Activated effector memory CD4-positive, alpha-beta T cell treated with Interleukin-2 at 50 U/mL for 16 hours (primary cell): ENCODE results near the gene FAM50A.

Experiments used
- DNase-seq: peaks from one replicate; pipeline ENCODE4 v3.0.0-alpha.2; 2020

Gene FAM50A

DNA sequence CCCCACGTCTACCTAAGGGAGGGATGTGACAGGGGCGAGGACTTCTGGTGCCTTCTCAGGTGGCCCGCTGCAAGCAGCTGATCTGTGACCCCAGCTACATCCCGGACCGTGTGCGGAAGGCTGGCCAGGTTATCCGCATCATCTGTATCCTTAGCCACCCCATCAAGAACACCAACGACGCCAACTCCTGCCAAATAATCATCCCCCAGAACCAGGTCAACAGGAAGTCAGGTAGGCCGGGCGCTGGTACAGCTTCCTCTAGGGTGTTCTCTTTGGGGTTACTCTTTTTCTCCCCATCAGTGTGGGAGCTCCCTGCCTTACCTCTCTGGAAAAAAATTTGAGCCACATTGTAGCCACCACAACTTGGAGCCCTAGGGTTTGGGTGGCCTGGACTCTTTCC lies 2.4 kb upstream of the FAM50A start:
- DNase-seq, result no peak

DNA sequence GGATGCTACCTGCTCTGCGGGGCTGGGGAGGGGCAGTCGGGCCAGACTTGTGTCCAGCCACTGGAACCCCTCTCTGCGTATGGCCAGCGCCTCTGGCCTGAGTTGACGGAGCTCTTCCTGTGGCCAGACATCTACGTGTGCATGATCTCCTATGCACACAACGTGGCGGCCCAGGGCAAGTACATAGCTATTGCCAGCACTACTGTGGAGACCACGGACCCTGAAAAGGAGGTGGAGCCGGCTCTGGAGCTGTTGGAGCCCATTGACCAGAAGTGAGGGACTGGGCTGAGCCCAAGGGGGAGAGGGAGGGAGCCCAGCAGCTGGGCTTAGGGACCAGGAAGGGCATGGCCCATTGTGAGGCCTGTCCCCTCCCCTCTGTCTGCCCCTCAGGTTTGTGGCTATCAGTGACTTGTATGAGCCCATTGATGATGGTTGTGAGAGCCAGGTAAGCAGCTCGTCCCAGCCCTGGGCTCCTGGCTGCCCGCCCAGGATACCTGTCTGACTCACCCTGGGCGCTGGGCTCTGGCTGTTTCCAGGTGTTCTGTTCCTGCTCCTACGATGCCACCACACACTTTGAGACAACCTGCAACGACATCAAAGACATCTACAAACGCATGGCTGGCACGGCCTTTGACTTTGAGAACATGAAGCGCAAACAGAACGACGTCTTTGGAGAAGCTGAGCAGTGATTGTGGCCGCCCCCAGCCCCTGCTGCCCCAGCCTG lies 1.8 kb upstream of the FAM50A start:
- no peak for DNase-seq

DNA sequence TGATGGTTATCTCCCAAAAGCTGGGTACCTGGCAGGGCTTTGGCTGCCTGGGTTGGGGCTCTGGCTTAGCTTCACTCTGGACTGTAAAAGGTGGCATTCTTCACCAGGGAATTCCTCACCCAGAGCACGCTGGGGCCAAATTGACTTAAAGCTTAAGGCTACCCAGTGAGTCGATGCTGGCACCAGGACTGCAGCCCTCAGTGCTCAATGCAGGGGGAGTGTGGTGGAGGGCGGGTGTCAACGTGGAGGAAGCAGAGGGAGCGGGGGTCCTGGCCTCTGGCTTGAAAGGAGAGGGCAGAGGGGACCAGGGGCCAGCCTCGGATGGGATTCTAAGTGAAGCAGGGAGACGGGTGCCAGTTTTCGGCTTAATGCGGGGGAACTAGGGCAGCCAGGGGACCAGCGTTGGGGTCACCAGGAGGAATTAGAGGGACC lies 446 bp upstream of the FAM50A start:
- DNase-seq, result no peak

DNA sequence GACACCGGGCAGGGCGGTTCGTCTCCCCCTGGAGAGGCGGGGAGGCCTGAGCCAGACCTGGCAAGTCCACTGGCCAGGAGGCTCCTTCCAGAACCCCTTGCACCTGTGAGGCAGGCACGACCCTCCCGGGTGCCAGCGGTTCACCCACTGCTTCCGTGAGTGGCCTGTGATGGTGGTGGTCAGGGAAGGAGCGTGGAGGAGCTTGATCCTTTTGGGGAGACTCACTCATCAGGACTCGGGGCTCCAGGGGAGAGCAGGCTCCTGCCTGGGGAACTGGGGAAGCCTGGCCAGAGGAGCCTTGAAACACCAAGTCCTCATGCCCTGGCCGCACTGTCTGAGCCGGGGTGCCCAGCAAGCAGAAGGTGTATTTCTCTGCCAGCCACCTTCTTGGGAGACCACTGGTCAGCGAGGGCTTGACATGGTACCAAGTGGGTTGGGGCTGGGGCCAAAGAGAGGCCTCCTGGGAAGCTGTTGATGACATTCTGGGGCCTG lies 860 bp downstream of the FAM50A start:
- DNase-seq, result no peak

DNA sequence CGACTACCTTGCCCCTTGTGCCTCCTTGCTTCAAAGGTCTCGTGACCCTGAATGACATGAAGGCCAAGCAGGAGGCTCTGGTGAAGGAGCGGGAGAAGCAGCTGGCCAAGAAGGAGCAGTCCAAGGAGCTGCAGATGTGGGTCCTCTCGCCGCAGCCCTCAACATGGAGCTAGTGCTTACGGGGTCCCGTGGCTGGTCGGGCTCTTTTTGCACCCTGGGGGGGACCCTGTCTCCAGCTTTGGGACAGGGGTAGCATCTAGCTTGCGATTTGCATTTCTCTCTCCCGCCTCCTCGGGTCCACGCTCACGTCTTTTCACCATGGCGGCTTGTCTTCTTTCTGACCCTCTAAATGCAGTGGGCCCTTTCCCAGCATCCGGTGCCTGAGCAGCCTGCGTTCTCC lies 1.8 kb downstream of the FAM50A start:
- DNase-seq, result no peak

DNA sequence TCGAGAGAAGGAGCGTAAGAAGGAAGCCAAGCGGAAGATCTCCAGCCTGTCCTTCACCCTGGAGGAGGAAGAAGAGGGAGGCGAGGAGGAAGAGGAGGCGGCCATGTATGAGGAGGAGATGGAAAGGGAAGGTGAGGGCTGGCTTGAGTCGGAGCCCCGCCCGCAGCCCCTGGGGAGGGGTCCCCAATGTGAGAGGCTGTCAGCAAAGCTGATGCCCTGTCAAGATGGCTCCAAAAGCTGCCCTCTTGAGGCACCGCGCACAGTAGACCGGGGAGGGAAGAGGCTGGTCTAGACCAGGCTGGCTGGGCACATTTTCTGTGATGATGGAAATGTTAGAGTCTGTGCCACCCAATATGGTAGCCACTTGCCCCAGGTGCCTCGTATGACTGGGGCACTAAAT lies 2.5 kb downstream of the FAM50A start:
- DNase-seq, result no peak

DNA sequence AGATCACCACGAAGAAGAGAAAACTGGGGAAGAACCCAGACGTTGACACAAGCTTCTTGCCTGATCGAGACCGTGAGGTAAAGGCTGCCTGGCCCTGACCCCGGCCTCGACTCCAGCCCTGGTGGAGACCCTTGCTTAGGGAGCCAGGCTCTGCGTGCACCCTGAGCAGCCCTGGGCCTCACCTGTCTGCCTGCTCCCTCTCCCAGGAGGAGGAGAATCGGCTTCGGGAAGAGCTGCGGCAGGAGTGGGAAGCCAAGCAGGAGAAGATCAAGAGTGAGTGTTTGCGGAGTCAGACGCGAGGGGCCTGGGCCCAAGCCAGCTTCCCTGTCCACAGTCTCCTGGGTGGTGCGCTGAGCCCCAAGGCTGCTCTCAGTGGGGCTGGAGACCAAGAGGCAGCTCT lies 4.5 kb downstream of the FAM50A start:
- DNase-seq, result no peak

DNA sequence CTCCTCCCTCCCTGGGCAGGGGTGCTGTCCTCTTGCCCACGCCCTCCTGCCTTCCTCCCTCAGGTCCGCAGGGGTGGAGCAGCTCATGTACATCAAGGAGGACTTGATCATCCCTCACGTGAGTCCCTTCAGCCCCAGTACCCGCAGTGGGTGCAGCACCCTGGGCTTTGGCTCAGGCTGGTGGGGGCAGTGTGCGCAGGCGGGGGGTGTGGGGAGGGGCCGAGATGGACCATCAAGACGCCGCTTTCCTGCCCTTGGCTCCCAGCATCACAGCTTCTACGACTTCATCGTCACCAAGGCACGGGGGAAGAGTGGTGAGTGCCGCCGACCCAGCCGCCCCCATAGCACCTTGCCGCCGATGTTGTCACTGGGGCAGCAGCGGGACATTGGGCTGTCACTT lies 5.7 kb downstream of the FAM50A start:
- DNase-seq, result no peak

DNA sequence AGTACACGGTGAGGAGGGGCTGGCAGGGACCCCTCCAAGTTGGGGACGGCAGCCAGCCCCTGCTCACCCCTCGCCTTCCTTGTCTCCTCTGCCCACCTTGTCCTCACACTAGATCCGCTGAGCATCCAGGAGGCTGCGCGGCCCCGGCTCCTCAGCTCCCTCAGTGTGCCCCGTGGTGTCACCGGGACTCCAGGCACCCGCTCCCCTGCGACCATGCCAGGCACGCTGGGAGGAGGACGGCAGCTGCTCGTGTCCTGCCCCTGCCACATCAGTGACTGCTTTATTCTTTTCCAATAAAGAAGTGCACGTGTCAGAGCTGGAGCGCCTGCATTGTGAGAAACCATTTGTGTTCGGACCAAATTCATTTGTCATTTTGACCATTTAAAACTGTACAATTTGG lies 6.4 kb downstream of the FAM50A start:
- DNase-seq, result no peak

DNA sequence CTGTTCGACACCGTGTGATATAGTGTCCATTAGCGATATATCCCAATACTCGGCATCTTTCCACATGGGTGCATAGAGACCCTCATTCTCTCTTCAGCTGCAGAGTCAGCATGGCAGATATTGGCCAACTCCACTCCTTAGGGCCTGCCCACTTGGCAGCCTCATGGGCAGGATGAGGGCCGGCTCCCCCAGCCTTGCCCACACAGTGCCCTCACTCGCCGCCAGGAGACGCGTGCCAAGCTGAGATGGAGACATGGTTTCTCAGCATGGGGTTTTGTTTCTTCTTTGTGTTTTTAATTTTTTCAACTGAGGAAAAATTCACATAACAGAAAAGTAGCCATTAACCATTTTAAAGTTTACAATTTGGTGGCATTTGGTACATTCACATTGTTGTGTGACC lies 8.9 kb downstream of the FAM50A start:
- DNase-seq, result no peak

DNA sequence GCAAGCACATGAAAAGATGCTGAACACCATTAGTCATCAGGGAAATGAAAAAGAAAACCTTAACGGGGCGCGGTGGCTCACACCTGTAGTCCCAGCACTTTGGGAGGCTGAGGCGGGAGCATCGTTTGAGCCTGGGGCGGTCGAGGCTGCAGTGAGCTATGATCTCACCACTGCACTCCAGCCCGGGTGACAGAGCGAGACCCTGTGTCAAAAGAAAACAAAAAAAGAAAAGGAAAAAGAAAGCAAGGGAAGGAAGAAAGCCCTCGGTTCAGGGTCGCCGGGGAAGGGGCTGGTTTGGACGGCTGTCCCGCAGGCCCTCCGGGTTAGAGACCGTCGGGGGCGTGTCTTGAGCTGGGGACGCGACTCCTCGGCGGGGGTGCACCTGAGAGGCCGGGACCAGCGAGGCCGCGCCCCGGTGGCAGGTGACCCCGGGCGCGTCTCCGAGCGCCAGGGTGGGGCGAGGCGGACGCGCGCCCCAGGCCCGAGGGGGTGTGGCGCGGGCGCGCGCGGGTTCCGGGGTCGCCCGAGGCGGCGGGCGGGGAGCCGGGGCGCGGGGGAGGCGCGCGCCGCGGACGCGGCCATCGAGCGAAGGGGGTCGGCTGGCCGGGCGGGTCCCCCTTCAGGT lies 13.7 kb downstream of the FAM50A start:
- DNase-seq, result peak; percentile 57

DNA sequence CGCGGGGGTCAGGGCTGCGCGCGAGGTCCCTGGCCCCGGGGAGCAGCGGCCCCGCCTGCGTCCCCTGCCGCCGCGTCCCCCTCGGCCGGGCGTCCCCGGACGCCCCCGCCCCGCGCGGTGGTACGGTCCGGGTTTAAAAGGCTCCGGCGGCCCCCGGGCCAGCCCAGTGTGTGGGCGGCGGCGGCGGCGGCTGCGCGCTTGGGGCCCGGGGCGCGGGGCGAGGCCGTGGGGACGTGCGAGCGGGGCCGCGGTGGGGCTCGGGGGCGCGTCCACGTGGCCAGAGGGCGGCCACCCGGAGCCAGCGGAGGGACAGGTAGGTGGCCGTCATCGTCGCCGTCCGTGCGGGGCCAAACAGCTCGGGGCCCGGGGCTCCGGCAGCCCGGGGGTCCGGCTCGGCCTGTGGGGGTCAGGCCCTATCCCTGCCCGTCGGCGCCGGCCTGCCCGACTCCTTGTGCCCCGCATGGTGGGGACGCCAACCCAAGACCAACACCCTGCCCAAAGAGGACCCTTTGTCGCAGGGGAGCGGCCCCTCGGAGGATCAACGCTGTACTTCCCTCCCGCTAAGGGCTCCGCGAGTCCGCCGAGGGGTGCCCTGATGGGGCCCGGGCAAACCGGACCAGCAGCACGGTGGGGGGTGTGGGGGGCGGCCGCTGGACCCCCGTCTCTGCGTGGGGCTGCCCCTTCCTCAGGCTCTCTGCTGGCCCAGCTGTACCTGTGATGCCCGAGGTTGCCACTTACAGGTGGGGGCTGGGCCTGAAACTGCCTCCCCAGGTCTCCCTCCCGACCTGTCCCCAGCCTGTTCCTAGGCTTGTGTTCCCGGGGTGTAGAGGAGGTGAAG lies 14.4 kb downstream of the FAM50A start, which contains the start of gene PLXNA3:
Gene PLXNA3, plus strand, starts transcription at position 166 of the 838 bp plus-strand sequence. CDS start 1,903 bp downstream, outside the sequence.
- DNase-seq, result peak; percentile 62

DNA sequence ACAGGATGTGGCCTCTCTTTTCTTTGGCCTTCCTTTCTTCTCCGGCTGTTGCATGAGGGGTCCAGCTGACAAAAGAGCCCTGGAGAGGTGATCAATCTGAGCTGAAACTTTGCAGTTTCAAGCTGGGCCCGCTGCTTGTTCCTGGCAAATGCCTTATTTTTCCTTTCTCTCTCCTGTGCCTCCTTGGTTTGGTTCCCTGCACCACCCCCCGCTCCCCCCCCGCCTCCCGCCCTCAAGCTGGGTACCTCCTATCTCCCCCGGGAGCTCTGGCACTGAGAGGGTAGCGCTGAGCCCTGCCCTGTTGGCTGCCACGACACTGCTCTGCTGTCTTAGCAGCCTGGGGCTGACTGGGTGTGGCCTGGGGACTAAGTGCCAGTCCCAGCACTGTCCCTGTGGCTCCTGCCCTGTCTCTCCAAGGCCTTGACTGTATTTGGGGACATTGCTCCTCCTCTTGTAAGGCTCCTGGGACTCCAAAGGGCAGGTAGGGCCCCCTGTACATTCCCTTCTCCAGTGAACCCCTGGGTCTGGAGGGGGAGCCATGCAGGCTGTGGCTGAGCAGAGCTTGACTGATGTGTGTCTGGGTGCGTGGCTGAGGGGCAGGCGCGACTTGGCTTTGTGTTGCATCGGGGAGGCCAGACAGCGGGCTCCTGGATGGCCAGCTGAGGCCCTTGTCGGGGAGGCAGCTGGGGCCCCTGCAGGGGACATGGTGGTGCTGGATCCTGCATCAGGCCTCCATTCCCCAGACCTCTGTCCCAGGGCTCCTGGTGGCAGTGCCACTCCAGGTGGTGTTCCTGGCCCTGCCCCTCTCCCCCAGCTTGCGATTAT lies 15.2 kb downstream of the FAM50A start:
- no peak for DNase-seq

DNA sequence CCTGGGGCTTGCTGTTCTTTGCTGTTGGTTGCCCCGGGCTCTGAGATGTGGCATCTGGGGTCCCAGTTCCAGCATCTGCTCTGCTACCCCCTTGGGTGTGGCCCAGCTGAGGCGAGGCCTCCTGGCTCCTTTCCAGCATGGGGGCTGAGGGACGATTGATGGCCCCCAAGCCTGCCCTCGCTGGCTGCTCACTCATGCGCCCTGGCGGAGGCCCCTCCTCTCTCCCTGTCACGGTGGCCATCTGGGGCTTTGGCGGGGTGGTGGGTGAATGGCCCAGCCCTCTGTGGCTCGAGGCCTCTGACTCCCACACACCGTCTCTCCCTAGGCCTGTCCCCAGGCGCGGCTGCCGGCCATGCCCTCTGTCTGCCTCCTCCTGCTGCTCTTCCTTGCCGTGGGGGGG lies 15.9 kb downstream of the FAM50A start:
- DNase-seq, result no peak

DNA sequence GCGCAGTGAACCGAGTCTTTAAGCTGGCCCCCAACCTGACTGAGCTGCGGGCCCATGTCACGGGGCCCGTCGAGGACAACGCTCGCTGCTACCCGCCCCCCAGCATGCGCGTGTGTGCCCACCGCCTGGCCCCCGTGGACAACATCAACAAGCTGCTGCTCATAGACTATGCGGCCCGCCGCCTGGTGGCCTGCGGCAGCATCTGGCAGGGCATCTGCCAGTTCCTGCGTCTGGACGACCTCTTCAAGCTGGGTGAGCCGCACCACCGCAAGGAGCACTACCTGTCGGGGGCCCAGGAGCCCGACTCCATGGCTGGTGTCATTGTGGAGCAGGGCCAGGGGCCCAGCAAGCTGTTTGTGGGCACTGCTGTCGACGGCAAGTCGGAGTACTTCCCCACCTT lies 16.4 kb downstream of the FAM50A start:
- DNase-seq, result no peak

DNA sequence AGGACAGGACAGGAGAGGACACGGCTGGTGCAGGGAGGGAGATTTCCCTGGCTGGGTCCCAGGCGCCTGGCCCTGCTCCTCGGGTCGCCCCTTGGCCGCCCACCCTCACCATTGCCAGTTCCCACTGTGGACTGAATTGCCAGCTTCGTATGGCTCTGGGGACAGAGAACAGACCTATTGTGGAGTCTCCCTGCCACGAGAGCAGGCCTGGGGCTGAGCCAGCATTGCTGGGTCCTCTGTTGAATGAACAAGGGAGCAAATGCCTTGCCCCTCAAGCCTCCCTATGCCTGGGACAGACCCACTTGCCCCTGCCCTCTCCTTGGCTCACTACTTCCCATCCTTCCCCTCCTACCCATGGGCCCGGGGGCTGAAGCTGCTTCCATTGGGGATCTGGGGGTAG lies 18.5 kb downstream of the FAM50A start:
- DNase-seq, result no peak

DNA sequence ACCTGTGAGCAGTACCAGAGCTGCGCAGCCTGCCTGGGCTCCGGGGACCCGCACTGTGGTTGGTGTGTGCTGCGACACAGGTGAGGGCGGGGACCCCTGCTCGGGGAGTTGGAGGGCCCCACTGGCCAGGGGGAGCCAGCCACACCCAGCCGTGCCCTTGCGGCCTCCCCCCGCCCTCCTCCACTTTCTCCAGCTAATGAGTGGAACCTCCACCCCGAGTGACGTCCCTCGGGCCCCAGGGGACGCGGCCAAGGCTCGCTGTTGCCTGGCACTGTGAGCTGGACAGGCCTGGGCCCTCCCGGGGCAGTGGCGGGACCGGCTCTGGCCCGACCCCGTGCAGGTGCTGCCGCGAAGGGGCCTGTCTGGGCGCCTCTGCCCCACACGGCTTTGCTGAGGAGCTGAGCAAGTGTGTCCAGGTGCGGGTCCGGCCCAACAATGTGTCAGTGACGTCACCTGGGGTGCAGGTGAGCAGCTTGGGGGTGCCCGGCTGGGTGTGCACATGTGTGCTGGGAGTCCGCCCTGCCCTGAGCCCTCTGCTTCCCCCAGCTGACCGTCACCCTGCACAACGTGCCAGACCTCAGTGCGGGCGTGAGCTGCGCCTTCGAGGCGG lies 19.8 kb downstream of the FAM50A start:
- no peak for DNase-seq

DNA sequence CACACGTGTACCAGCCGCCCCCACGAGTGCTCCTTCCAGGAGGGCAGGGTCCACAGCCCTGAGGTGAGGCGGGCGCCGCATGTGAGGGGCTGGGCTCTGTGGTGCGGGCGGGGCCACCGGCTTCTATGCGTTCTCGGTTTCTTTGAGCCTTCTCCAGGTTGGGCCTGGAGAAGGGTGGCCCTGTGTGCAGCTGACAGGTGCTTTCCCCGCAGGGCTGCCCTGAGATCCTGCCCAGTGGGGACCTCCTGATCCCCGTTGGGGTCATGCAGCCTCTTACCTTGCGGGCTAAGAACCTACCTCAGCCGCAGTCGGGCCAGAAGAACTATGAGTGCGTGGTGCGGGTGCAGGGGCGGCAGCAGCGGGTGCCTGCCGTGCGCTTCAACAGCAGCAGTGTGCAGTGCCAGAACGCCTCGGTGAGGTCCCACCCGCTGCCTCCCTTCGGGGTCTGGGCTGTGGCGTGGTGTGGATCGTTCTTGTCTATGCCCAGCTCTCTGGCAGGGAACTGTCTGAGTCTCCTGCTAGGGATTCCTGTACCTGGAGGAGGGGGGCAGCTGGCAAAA lies 20.9 kb downstream of the FAM50A start:
- no peak for DNase-seq

DNA sequence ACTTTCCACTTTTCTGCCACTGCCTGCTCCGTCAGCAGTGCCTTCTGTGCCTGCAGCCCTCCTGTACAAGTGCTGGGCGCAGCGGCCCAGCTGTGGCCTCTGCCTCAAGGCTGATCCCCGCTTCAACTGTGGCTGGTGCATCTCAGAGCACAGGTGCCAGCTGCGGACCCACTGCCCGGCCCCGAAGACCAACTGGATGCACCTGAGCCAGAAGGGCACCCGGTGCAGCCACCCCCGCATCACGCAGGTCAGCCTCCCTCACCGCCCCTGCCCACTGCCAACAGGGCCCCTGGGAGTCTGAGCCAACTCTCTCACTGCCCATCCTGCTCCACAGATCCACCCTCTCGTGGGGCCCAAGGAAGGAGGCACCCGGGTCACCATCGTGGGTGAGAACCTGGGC lies 21.7 kb downstream of the FAM50A start:
- DNase-seq, result no peak

DNA sequence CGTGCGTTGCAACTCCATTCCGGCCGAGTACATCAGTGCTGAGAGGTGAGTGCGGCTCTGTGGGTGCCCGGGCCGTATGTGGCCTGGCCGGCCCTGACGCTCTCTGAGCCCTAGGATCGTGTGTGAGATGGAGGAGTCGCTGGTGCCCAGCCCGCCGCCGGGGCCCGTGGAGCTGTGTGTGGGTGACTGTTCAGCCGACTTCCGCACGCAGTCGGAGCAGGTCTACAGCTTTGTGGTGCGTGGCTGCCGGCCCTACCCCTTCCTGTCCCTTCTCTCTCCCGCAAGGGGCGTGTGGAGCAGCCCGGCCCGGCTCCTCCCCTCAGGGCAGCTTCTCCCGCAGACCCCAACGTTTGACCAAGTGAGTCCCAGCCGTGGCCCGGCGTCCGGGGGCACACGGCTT lies 22.1 kb downstream of the FAM50A start:
- no peak for DNase-seq

DNA sequence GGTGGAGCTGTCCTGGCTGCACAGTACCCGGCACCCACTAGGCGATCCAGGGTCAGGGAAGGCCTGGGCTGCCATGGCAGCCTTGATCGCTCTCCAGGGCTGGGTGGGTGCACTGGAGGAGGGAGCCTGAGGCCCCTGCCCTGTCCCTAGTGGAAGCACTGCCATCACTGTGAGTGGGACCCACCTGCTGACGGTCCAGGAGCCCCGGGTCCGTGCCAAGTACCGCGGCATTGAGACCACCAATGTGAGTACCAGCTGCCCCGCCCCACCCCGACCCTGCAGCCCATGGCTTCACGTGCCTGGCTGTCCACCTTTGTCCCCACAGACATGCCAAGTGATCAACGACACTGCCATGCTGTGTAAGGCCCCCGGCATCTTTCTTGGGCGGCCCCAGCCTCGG lies 23.0 kb downstream of the FAM50A start:
- DNase-seq, result no peak

DNA sequence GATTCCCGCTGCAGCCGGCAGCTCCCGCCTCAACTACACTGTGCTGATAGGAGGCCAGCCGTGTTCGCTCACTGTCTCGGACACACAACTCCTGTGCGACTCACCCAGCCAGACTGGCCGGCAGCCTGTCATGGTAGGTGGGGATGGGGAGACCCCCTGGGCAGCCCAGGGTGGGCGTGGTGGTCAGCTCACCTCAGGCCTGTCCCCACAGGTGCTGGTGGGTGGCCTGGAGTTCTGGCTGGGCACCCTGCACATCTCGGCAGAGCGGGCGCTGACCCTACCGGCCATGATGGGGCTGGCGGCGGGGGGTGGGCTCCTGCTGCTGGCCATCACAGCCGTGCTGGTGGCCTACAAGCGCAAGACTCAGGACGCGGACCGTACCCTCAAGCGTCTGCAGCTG lies 23.6 kb downstream of the FAM50A start:
- DNase-seq, result no peak
